Right lobe of liver (tissue), 4 donors: Measurements from ENCODE around the gene LSM14A.
"Not testable (repeated sequence)": the region's sequence is repeated elsewhere in the genome, so short reads cannot be mapped to it uniquely, and the experiment has no call there.

ENCODE experiments used
- CTCF ChIP-seq, 4 donors: fragments of 200-600 bp in 3 of 4; fragments of 450-650 bp in 1 of 4; IDR thresholded peaks; one replicate each; pipeline versions ENCODE4 v1.5.1 to v1.8.0; 2016 to 2022; ENCODE audit warnings: antibody characterized with exemption in 4 of 4, mild to moderate bottlenecking in 2 of 4
- POLR2A ChIP-seq: fragments of 450-650 bp; IDR thresholded peaks from one replicate; pipeline ENCODE4 v1.6.1; 2017; ENCODE audit warnings: antibody characterized with exemption, mild to moderate bottlenecking
- donor health status: DM: no; HTN: no; CAD: no.
- donor health status: DM: no; HTN: no; CAD: no.
- donor health status: DM: no; HTN: yes; CAD: no.

- not testable (repeated sequence) for TF ChIP-seq CTCF (IDR thresholded peaks at IDR 0.05); POLR2A
Measured at GRCh38 chr19:34253167-34253566, 80.9 kb downstream of the LSM14A start.
